ENCODE data around the gene ASPG. TPM values are rescaled to one million over a fixed set of nuclear protein-coding genes. Genes with fewer than 3 reads are reported as not detected.

The ASPG gene
- total RNA-seq, 4 donors from 2014 or later: 0.33 to 0.75 (median 0.45) TPM; not detected in 1

DNA sequence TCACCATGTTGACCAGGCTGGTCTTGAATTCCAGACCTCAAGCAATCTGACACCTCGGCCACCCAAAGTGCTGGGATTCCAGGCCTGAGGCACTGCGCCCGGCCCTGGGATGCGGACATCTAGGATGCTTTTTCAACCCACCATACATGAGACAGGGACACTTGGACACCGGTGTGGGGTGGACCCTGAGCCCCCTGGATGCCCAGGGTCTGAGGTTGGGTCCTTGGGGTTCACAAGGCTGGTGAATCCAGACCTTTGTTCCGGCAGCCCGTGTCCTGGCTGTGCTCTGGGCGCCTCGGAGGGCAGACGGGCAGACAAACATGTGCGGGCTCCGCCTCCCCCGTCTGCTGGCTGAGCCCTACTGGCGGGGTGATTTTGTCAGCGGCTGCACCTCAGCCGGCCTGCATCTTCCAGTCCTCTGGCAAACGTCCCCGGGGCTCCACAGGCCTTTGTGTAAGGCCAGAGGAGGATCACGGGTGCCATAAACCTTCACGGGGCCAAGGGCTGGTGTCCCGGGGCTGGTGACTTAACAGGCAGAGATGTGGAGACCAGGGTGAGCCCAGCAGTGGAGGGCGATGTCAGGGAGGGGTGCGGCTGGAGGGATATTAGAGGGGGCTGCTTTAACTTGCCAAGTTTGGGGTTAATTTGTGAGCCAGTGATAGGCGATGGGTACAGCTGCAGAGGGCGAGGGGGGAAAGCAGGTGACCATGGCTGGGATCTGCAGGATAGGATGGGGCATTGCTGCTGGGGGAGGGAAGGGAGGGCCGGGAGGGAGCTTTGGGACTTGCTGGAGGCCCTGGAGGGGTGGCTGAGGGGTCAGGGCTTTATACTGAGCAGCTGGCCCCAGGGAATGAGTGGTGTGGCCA lies 5.8 kb downstream of the ASPG start:
- peaks cover 0 to 6% (median 2%) of the 10 kb centered on the region in 4 donors for H3K4me1 ChIP-seq
- intact Hi-C loops (cut with DNase I): loop anchor here (5.0 to 10.0 kb wide), 2 partner anchors 474 to 546 kb away; no protein-coding TSS in a partner anchor
- WGBS: 78% methylated on average over 19 of the region's 26 CpGs
- no peak overlapping the region for H3K4me3 ChIP-seq
- H3K27ac ChIP-seq (replicated peaks in 1 of 4): no peak overlapping the region
- no peaks in the 10 kb centered on the region for H3K36me3 ChIP-seq
- TF ChIP-seq POLR2A (IDR thresholded peaks at IDR 0.05; ENCODE audit: low read depth) (no peak), EP300 (IDR thresholded peaks at IDR 0.05) (no peak), POLR2AphosphoS5 (IDR thresholded peaks at IDR 0.05) (no peak)
- TF ChIP-seq, protein P1, sequence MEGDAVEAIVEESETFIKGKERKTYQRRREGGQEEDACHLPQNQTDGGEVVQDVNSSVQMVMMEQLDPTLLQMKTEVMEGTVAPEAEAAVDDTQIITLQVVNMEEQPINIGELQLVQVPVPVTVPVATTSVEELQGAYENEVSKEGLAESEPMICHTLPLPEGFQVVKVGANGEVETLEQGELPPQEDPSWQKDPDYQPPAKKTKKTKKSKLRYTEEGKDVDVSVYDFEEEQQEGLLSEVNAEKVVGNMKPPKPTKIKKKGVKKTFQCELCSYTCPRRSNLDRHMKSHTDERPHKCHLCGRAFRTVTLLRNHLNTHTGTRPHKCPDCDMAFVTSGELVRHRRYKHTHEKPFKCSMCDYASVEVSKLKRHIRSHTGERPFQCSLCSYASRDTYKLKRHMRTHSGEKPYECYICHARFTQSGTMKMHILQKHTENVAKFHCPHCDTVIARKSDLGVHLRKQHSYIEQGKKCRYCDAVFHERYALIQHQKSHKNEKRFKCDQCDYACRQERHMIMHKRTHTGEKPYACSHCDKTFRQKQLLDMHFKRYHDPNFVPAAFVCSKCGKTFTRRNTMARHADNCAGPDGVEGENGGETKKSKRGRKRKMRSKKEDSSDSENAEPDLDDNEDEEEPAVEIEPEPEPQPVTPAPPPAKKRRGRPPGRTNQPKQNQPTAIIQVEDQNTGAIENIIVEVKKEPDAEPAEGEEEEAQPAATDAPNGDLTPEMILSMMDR (IDR thresholded peaks at IDR 0.05): no peak
- H3K9me3 ChIP-seq: no peaks in the 10 kb centered on the region
- peaks cover 0 to 77% (median 7%) of the 10 kb centered on the region in 4 donors for H3K27me3 ChIP-seq
- DNase-seq (ENCODE audit: extremely low spot score): no peak

DNA sequence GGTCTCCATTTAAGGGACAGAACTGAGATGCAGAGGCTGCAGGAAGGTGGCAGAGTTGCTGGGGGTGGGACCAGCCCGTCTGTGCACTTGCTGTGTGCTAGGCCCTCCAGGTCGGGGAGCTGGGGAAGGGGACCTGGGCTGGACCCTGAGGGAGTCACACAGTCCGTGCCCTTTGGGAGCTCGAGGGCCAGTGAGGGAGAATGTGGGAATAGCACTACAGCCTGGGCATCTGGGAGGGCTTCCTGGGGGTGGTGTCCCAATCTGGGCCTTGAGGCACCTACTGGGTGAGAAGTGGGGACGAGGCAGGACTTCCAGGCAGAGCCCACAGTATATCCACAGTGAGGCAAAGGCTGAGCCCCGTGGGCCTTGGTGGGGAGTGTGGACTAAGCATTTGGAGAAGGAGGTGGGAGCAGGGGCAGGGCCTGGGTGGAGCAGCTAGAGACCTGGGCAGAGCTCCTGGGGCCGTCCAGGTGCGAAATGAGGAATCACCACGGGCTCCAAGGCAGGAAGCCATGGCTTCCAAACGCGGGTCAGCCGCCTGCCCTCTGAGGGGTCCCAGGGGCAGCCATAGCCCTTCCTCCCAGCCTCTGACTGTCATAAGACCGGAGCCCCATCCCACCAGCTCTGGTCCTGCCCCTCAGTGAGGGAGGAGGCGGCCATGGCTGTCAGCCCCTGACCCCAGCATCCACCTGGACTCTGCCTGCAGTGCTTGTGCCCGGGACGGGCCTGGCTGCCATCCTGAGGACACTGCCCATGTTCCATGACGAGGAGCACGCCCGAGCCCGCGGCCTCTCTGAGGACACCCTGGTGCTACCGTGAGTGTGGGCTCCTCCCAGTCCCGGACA lies 6.6 kb downstream of the ASPG start:
- intact Hi-C loops (cut with DNase I): loop anchor here (5.0 to 10.0 kb wide), 2 partner anchors 473 to 545 kb away; no protein-coding TSS in a partner anchor
- TF ChIP-seq EP300 (IDR thresholded peaks at IDR 0.05): no peak
- no peaks in the 10 kb centered on the region for H3K36me3 ChIP-seq
- peaks cover 0 to 70% (median 6%) of the 10 kb centered on the region in 4 donors for H3K27me3 ChIP-seq
- peaks cover 0 to 6% (median 2%) of the 10 kb centered on the region in 4 donors for H3K4me1 ChIP-seq
- H3K9me3 ChIP-seq: no peaks in the 10 kb centered on the region
- no peak overlapping the region for H3K4me3 ChIP-seq
- H3K27ac ChIP-seq (replicated peaks in 1 of 4): no peak overlapping the region
- no peak for DNase-seq (ENCODE audit: extremely low spot score)
- WGBS: 82% methylated on average over 17 of the region's 23 CpGs

DNA sequence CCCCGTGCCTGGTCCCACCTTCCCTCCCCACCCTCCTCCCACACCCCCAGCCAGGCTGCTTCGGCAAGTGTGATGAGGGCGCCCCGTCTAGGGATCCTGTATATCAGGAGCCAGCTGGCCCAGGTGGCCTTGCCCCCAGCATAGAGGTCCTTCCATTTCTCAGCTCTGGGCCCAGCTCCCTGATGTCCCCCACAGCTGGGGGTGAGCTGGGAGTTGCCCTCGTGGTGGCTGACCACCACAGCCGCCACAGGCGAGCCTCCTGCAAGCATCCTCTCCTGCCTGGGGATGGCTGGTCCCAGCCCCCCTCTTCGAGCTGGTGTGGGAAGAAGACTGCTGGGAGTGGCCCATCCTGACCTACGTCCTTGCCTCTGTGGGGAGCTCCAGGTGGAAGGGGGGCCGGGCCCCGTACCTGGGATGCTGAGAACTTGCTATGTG lies 7.4 kb downstream of the ASPG start:
- intact Hi-C loops (cut with DNase I): loop anchor here (5.0 to 10.0 kb wide), 2 partner anchors 472 to 544 kb away; no protein-coding TSS in a partner anchor
- TF ChIP-seq POLR2A (IDR thresholded peaks at IDR 0.05; ENCODE audit: low read depth): no peak
- no peak for TF ChIP-seq EP300 (IDR thresholded peaks at IDR 0.05)
- TF ChIP-seq POLR2AphosphoS5 (IDR thresholded peaks at IDR 0.05): no peak
- TF ChIP-seq, protein P1 (IDR thresholded peaks at IDR 0.05): no peak
- H3K4me1 ChIP-seq: peaks cover 0 to 6% (median 2%) of the 10 kb centered on the region in 4 donors
- 70% methylated on average over 7 of the region's 11 CpGs for WGBS
- DNase-seq (ENCODE audit: extremely low spot score): no peak
- H3K9me3 ChIP-seq: no peaks in the 10 kb centered on the region
- peaks cover 0 to 62% (median 6%) of the 10 kb centered on the region in 4 donors for H3K27me3 ChIP-seq
- no peak overlapping the region for H3K4me3 ChIP-seq
- H3K27ac ChIP-seq (replicated peaks in 1 of 4): no peak overlapping the region
- H3K36me3 ChIP-seq: no peaks in the 10 kb centered on the region

DNA sequence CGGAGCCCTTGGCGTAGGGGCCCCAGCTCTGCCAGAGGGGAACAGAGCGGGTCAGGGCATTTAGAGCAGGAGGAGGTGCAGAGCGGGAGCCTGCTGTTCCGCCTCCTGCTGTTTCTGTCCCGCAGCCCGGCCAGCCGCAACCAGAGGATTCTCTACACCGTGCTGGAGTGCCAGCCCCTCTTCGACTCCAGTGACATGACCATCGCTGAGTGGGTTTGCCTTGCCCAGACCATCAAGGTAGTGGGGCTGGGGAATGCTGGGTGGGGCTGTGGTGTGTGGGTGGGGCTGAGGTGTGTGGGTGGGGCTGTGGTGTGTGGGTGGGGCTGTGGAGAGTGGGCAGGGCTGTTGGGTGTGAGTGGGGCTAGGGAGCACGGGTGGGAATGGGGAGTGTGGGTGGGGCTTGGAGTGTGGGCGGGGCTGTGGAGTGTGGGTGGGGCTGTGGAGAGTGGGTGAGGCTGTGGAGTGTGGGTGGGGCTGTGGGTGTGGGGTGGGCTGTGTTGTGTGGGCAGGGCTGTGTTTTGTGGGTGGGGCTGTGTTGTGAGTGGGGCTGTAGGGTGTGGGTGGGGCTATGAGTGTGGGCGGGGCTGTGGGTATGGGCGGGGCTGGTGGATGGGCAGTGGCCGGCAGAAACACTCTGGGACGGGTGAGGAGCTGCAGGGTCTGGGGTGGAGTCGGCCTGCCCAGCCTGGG lies 8.0 kb downstream of the ASPG start:
- Histone ChIP-seq H3K27ac (replicated peaks in 1 of 4) (no peak overlapping the region), H3K9me3 (no peaks in the 10 kb centered on the region), H3K36me3 (no peaks in the 10 kb centered on the region), H3K27me3 (peaks cover 0 to 59% (median 6%) of the 10 kb centered on the region in 4 donors), H3K4me1 (peaks cover 0 to 6% (median 2%) of the 10 kb centered on the region in 4 donors), H3K4me3 (no peak overlapping the region)
- intact Hi-C loops (cut with DNase I): loop anchor here (5.0 to 10.0 kb wide), 2 partner anchors 471 to 544 kb away; no protein-coding TSS in a partner anchor
- whole genome bisulfite sequencing: 61% methylated on average over 16 of the region's 18 CpGs
- TF ChIP-seq EP300 (IDR thresholded peaks at IDR 0.05) (no peak), POLR2A (IDR thresholded peaks at IDR 0.05; ENCODE audit: low read depth) (no peak), POLR2AphosphoS5 (IDR thresholded peaks at IDR 0.05) (no peak)
- TF ChIP-seq, protein P1 (IDR thresholded peaks at IDR 0.05): no peak
- DNase-seq (ENCODE audit: extremely low spot score): no peak
